Measurements from ENCODE around the gene LRRC46.

Gene LRRC46

DNA sequence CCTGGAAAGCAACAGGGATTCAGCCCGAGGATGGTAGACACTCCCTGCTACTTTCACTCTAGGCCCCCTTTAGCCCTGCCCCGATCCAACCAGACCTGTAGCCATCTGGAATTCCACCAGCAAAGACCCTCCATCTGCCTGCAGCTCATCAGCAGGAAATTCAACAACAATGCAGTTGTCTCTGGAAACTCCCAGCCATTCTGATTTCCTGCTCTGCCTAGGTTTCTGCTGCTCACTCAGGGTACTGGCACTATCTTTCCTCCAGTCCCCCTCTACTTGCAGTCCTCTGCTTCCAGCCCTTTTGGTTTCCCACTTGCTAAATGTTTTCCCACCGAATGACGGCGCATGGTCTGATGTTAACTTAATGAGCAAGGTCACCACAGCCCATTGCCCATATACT lies 22.1 kb downstream of the LRRC46 start:
- no peak for DNase-seq

DNA sequence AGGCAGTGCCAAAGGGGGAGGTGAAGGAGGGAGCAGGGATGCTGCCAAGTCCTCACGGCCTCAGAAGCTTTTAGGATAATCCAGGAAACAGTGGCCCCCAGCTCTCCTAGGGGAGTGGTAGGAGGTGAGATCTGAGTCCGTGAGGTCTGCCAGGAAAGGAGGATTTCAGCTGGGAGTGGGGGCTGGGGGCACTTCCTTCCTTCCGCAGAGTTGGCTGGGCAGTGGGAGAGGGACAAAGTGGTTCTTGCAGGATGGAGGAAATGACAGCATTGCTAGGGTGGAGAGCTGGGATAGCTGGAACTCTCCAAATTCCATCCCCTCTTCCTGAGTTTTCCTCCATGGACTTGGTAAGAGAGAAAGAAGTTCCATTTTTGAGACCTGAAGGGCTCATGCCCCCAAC lies 24.3 kb downstream of the LRRC46 start:
- DNase-seq, result no peak

GRCh38 chr17:47856830-47857229 lies 25.4 kb downstream of the LRRC46 start:
- no peak for DNase-seq

GRCh38 chr17:47857551-47858455 lies 26.3 kb downstream of the LRRC46 start:
- DNase-seq, result no peak

- no peak for DNase-seq
Measured at GRCh38 chr17:47860386-47860785, 28.9 kb downstream of the LRRC46 start.

DNA sequence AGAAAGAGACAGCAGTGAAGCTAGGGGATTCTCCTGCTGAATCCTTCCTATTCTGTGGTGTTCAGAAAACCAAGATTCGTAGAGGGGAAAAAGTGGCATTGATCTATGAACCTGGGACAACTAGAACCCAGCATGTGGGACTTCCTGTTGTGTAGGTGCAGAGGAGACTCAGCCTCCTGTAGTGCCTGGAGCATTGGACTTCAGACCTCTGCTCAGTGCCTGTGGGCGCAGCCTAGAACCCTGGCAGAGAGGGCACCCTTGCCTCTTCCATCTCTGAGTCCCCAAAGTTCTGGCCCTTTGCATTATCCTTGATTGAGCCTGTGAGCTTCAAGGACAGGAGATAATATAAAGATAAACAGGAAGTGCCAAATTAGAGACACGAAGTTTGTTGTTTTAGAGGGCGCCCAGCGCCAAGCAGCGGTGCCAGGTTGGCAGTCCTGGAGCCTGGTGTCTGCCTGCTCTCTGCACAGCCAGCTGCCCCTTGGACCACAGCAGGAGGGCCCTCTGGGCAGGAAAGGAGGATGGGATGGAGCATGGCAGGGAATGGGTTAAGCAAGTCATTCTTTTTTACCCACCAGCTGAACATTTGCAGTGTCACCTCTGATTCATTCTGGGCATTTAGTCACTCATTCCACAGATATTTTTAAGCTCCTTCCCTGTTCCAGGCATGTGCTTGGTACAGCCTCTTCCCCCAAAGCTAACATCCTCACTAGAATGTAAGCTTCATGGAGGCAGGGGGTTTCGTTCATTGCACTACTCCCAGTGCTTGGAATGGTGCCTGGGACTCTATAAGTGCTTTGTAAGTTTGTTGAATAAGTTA lies 31.4 kb downstream of the LRRC46 start:
- peak; percentile 92 for DNase-seq

- no peak for DNase-seq
Measured at GRCh38 chr17:47864791-47865216, 33.3 kb downstream of the LRRC46 start.

DNA sequence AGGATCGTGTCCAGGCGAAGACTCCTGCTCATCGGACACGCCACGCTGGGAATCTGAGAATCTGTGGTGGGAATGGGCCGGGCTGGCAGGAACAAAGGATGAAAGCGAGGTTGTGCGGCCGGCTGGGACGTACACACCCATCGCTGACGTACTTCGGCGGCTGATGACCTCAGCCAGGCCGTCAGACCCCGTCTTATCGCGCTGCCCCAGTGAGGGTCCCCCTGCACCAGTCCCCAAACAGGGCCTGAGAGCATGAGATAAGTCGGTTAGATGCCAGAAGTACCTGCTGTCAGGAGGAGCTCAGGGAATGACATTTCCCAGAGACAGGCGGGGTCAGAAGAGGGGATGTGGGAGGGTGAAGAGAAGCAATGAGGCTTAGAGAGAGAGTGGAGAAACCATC lies 35.5 kb downstream of the LRRC46 start:
- no peak for DNase-seq

GRCh38 chr17:47867813-47868533 lies 36.5 kb downstream of the LRRC46 start:
- DNase-seq, result no peak

GRCh38 chr17:47869114-47869513 lies 37.6 kb downstream of the LRRC46 start:
- no peak for DNase-seq

GRCh38 chr17:47870056-47870455 lies 38.6 kb downstream of the LRRC46 start:
- DNase-seq, result no peak

- DNase-seq, result no peak
Measured at GRCh38 chr17:47871048-47871447, 39.6 kb downstream of the LRRC46 start.

DNA sequence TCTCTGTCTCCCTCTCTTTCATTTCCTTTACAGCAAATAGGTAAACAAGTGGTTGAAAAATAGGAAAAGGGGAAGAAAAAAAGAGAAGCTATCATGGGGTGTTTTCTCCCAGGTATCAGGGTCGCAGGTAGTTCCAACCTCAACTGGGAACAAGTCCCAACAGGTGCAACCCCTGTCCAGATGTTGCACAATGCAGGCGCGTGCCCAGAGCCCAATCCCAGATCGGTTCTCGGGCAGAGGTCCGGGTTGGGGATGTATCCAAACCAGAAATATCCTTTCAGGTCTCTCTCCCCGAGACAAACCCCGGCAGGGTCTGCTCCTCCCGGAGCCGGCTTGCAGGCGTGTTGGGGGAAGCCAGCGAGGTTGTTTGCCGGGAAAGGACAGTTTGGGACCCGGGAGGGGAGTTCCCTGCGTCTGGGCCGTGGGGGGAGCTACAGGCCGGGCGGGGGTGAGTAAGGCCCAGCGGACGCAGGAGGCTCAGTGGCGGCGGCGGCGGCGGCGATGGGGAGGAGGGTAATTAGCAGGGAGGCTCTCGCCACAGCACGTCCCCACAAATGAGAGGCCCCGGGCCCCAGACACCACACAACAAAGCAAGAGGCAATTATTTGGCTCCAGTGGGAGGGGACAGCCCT lies 40.7 kb downstream of the LRRC46 start:
- DNase-seq, result no peak

GRCh38 chr17:47872651-47873161 lies 41.2 kb downstream of the LRRC46 start:
- DNase-seq, result no peak

- DNase-seq, result no peak
Measured at GRCh38 chr17:47873200-47874090, 42.0 kb downstream of the LRRC46 start.

DNA sequence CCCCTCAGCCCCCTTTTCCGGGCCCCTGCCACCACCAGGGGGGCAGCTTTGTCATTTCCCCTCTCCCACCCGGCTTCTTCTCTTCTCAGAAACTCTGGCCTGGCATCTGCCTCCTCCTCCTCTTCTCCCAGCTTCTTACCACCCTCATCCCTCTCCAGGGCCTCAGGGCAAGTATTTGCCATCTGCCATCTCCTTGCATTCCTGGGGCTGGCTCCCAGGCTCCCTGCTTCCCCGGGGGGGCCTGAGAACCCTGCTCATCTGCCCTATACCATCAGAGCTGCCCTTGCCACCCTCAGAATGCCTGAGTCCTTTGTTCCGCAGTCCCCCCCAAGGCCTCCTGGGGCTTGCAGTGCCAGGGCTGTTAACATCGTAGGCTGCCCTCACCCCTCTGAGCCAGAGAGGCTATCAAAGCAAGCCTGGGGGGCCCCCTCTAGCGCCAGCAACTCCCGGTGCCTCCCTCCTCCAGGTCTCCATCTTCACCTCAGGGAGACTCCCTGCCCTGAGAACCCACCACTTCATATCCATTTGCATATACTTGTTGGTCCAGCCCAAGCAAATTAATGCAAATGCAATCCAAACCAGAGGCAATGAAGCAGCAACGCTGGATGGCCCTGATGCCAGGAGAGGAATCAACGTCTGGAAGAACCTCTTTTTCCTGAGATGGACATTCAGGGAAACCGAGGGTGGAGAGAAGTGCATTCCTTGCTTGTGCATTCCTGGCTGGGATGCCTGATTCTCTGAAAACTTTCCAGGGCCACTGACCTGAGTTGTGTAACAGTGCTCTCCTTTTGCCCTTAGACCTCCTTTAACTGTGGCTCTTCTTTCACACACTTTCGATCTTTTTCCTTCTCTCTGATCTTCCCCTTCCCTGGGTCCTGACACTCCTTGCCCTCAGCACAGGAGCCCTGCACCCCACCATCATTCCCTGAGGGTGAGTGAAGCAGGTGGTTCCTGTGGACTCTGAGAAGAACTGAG lies 43.8 kb downstream of the LRRC46 start:
- DNase-seq, result no peak

- no peak for DNase-seq
Measured at GRCh38 chr17:47877368-47878034, 46.0 kb downstream of the LRRC46 start.

- no peak for DNase-seq
Measured at GRCh38 chr17:47878203-47879027, 46.9 kb downstream of the LRRC46 start.

Data from fibroblast of skin of back (primary cell).